Stimulated activated memory B cell treated with anti-CD40 and anti-IgM and Interleukin-4, amounts not matched to agents 10 μg/mL and 1 μg/mL and 100 μg/mL, for 72 hours (primary cell): ENCODE data around the gene CHD6.

Experiments used
- ATAC-seq: fragments of 150-1000 bp; cut with Tn5 transposase; 2 replicates; pipeline ENCODE4 v1.10.0; 2021
- H3K27ac Mint-ChIP-seq: one replicate; pipeline ENCODE4 v1.8.0; 2022; ENCODE audit warnings: mild to moderate bottlenecking, mixed read lengths
- H3K27me3 Mint-ChIP-seq: one replicate; pipeline ENCODE4 v1.8.0; 2022; ENCODE audit warnings: mixed read lengths
- H3K36me3 Mint-ChIP-seq: one replicate; pipeline ENCODE4 v1.8.0; 2022; ENCODE audit warnings: mixed read lengths
- H3K4me1 Mint-ChIP-seq: one replicate; pipeline ENCODE4 v1.8.0; 2022; ENCODE audit warnings: mixed read lengths
- H3K4me3 Mint-ChIP-seq: one replicate; pipeline ENCODE4 v1.8.0; 2022; ENCODE audit warnings: mild to moderate bottlenecking, moderate library complexity, mixed read lengths
- H3K9me3 Mint-ChIP-seq: one replicate; pipeline ENCODE4 v1.8.0; 2022; ENCODE audit warnings: mixed read lengths

Gene CHD6

GRCh38 chr20:41373251-41373783, 244.9 kb downstream of the CHD6 start:
- Mint-ChIP-seq H3K4me1 (peaks cover 5% of the 10 kb centered on the region), H3K27me3 (peaks cover 85% of the 10 kb centered on the region), H3K36me3 (peaks cover 5% of the 10 kb centered on the region), H3K4me3 (no peak overlapping the region), H3K9me3 (peaks cover 7% of the 10 kb centered on the region), H3K27ac (no peak overlapping the region)
- ATAC-seq = no peak

GRCh38 chr20:41371371-41371770, 246.8 kb downstream of the CHD6 start:
- Mint-ChIP-seq H3K27ac (no peak overlapping the region), H3K27me3 (peaks cover 85% of the 10 kb centered on the region), H3K9me3 (peaks cover 7% of the 10 kb centered on the region), H3K36me3 (peaks cover 5% of the 10 kb centered on the region), H3K4me3 (no peak overlapping the region), H3K4me1 (peaks cover 12% of the 10 kb centered on the region)
- no peak for ATAC-seq

GRCh38 chr20:41370176-41370575, 248.0 kb downstream of the CHD6 start:
- Mint-ChIP-seq H3K4me3 (no peak overlapping the region), H3K27ac (no peak overlapping the region), H3K36me3 (peaks cover 5% of the 10 kb centered on the region), H3K4me1 (peaks cover 12% of the 10 kb centered on the region), H3K9me3 (peaks cover 7% of the 10 kb centered on the region), H3K27me3 (peaks cover 81% of the 10 kb centered on the region)
- ATAC-seq = no peak

- Mint-ChIP-seq H3K27ac (no peak overlapping the region), H3K4me3 (no peak overlapping the region), H3K4me1 (peaks cover 12% of the 10 kb centered on the region), H3K36me3 (peaks cover 5% of the 10 kb centered on the region), H3K27me3 (peaks cover 81% of the 10 kb centered on the region), H3K9me3 (peaks cover 7% of the 10 kb centered on the region)
- ATAC-seq = peak; percentile 28
These were observed 248.5 kb downstream of the CHD6 start for GRCh38 chr20:41369673-41370072.

- ATAC-seq = no peak
- Mint-ChIP-seq H3K4me3 (no peak overlapping the region), H3K36me3 (peaks cover 5% of the 10 kb centered on the region), H3K27ac (no peak overlapping the region), H3K27me3 (peaks cover 70% of the 10 kb centered on the region), H3K4me1 (peaks cover 12% of the 10 kb centered on the region), H3K9me3 (peaks cover 5% of the 10 kb centered on the region)
These were observed 250.2 kb downstream of the CHD6 start for GRCh38 chr20:41367956-41368355.

GRCh38 chr20:41367393-41367695, 250.8 kb downstream of the CHD6 start:
- Mint-ChIP-seq H3K27me3 (peaks cover 67% of the 10 kb centered on the region), H3K36me3 (peaks cover 5% of the 10 kb centered on the region), H3K27ac (no peak overlapping the region), H3K9me3 (peaks cover 5% of the 10 kb centered on the region), H3K4me3 (peak overlapping the region; percentile 11), H3K4me1 (peaks cover 12% of the 10 kb centered on the region)
- ATAC-seq = no peak

- Mint-ChIP-seq H3K4me3 (peak within 1 kb of the TSS; percentile 11), H3K4me1 (peaks cover 12% of the 10 kb centered on the region), H3K27ac (no peak within 1 kb of the TSS), H3K36me3 (peaks cover 5% of the 10 kb centered on the region), H3K27me3 (peaks cover 67% of the 10 kb centered on the region), H3K9me3 (peaks cover 5% of the 10 kb centered on the region)
- ATAC-seq = no peak
These were observed 251.4 kb downstream of the CHD6 start, which contains the start of gene EMILIN3 for GRCh38 chr20:41366546-41367392. Gene EMILIN3, minus strand, starts transcription at chr20:41366818. Its CDS starts 184 bp downstream, at chr20:41366634.

GRCh38 chr20:41365777-41366545, 252.2 kb downstream of the CHD6 start:
- Mint-ChIP-seq H3K27me3 (peaks cover 61% of the 10 kb centered on the region), H3K27ac (no peak overlapping the region), H3K4me3 (no peak overlapping the region), H3K9me3 (peaks cover under 1% of the 10 kb centered on the region), H3K36me3 (peaks cover under 1% of the 10 kb centered on the region), H3K4me1 (peaks cover 12% of the 10 kb centered on the region)
- ATAC-seq = no peak

- Mint-ChIP-seq H3K4me3 (no peak overlapping the region), H3K9me3 (no peaks in the 10 kb centered on the region), H3K36me3 (no peaks in the 10 kb centered on the region), H3K27me3 (peaks cover 53% of the 10 kb centered on the region), H3K4me1 (peaks cover 11% of the 10 kb centered on the region), H3K27ac (no peak overlapping the region)
- no peak for ATAC-seq
These were observed 253.0 kb downstream of the CHD6 start for GRCh38 chr20:41364967-41365765.

GRCh38 chr20:41364236-41364855, 253.8 kb downstream of the CHD6 start:
- no peak for ATAC-seq
- H3K36me3 Mint-ChIP-seq = no peaks in the 10 kb centered on the region
- H3K27ac Mint-ChIP-seq = no peak overlapping the region
- H3K27me3 Mint-ChIP-seq = peaks cover 45% of the 10 kb centered on the region
- no peaks in the 10 kb centered on the region for H3K9me3 Mint-ChIP-seq
- H3K4me1 Mint-ChIP-seq = peaks cover 7% of the 10 kb centered on the region
- H3K4me3 Mint-ChIP-seq = no peak overlapping the region

- H3K4me1 Mint-ChIP-seq = peaks cover 7% of the 10 kb centered on the region
- H3K36me3 Mint-ChIP-seq = no peaks in the 10 kb centered on the region
- H3K27ac Mint-ChIP-seq = no peak overlapping the region
- H3K27me3 Mint-ChIP-seq = peaks cover 37% of the 10 kb centered on the region
- no peaks in the 10 kb centered on the region for H3K9me3 Mint-ChIP-seq
- no peak overlapping the region for H3K4me3 Mint-ChIP-seq
- no peak for ATAC-seq
These were observed 254.6 kb downstream of the CHD6 start for GRCh38 chr20:41363601-41364000.

GRCh38 chr20:41362748-41363140, 255.4 kb downstream of the CHD6 start:
- Mint-ChIP-seq H3K27ac (no peak overlapping the region), H3K36me3 (no peaks in the 10 kb centered on the region), H3K4me1 (peaks cover 7% of the 10 kb centered on the region), H3K27me3 (peaks cover 29% of the 10 kb centered on the region), H3K4me3 (no peak overlapping the region), H3K9me3 (no peaks in the 10 kb centered on the region)
- ATAC-seq = no peak

GRCh38 chr20:41361757-41362747, 256.1 kb downstream of the CHD6 start:
- no peak overlapping the region for H3K4me3 Mint-ChIP-seq
- peaks cover 22% of the 10 kb centered on the region for H3K27me3 Mint-ChIP-seq
- no peaks in the 10 kb centered on the region for H3K36me3 Mint-ChIP-seq
- ATAC-seq = no peak
- H3K4me1 Mint-ChIP-seq = peaks cover under 1% of the 10 kb centered on the region
- H3K27ac Mint-ChIP-seq = no peak overlapping the region
- H3K9me3 Mint-ChIP-seq = no peaks in the 10 kb centered on the region
